GM12891 (cell line): Measurements from ENCODE around the gene PASK. TPM values are rescaled to one million over a fixed set of nuclear protein-coding genes. Genes with fewer than 3 reads are reported as not detected.
"Not testable (repeated sequence)": the region's sequence is repeated elsewhere in the genome, so short reads cannot be mapped to it uniquely, and the experiment has no call there.

Experiments used
- DNase-seq: peaks from one replicate; pipeline ENCODE4 v3.0.0; 2011; ENCODE audit warnings: low spot score; ENCODE audit not compliant: insufficient read length
- FAIRE-seq: peaks from 2 replicates; lab custom pipeline; 2011; peaks lifted over from hg19 to GRCh38; lab: Jason Lieb, UNC
- PAX5 ChIP-seq: IDR thresholded peaks from 2 replicates; pipeline ENCODE4 v1.6.1; 2011; ENCODE audit warnings: low read length, moderate library complexity, mild to moderate bottlenecking; ENCODE audit not compliant: insufficient read depth, severe bottlenecking
- POLR2A ChIP-seq: IDR thresholded peaks from 2 replicates; pipeline ENCODE4 v1.6.1; 2011; ENCODE audit warnings: low read depth, low read length, control low read depth
- POLR2AphosphoS5 ChIP-seq: IDR thresholded peaks from 2 replicates; pipeline ENCODE4 v1.6.1; 2011; ENCODE audit warnings: low read depth, low read length, control low read depth
- POU2F2 ChIP-seq: IDR thresholded peaks from 2 replicates; pipeline ENCODE4 v1.6.1; 2011; ENCODE audit warnings: low read depth, mild to moderate bottlenecking, control low read depth, low read length, moderate library complexity
- SPI1 ChIP-seq: IDR thresholded peaks from 2 replicates; pipeline ENCODE4 v1.6.1; 2011; ENCODE audit warnings: low read depth, low read length, control low read depth
- TAF1 ChIP-seq: IDR thresholded peaks from 2 replicates; pipeline ENCODE4 v1.6.1; 2011; ENCODE audit warnings: low read depth, low read length, control low read depth
- polyA plus RNA-seq: library from polyadenylated mRNA; unstranded; fragments of >200 nt; gene quantifications from one replicate; pipeline ENCODE4 v1.2.1, GENCODE V29; 2012; ENCODE audit warnings: low read depth, missing spikeins, inconsistent platforms; ENCODE audit not compliant: missing spikeins

PASK gene
- 31.3 TPM for polyA plus RNA-seq

DNA sequence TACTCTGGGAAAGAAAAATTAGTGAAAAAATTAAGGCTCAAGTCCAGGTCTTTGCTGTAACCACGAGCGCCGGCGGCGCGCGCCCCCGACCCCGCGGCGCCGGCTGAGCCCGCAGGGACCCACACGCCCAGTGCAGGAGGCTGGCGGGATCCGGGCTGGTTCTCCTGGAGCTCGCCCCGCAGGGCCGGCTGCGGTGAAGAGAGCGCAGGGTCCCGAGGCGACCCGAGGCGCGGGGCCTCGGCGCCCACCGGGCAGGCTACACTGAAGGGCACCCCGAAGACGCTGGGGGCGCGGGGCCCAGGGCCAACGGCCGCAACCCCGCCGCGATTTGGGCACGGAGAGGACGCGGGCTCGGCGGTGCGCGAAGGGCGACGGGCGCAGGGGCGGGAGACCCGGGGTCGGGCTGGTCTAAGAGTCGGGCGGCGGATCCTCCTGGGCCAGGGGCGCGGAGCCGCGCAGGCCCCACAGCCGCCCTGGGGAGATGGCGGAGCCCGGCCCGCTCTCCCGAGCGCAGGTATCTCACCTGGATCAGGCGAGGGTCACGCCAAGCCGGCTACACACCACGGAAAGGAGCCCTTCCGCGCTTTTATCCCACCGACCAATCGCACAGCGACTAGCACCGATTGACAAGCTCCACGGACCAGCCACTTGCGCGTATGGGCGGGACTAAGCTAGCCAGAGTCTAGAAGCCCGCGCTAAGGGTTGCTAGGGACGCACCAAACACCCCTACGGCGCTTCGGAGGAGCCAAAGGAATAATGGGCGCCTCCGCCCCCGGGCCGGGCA lies at the start of gene PASK:
PASK (minus strand) TSS at position 582 of the 784 bp plus-strand sequence. CDS start 6,440 bp downstream, outside the sequence.
- FAIRE-seq (peak; percentile 96), DNase-seq (peak; percentile 89)
- TF ChIP-seq SPI1, result no peak
- TF ChIP-seq POU2F2, result no peak
- TF ChIP-seq POLR2AphosphoS5, result no peak
- TF ChIP-seq POLR2A, result no peak
- TF ChIP-seq PAX5, result no peak
- TF ChIP-seq TAF1, result no peak

DNA sequence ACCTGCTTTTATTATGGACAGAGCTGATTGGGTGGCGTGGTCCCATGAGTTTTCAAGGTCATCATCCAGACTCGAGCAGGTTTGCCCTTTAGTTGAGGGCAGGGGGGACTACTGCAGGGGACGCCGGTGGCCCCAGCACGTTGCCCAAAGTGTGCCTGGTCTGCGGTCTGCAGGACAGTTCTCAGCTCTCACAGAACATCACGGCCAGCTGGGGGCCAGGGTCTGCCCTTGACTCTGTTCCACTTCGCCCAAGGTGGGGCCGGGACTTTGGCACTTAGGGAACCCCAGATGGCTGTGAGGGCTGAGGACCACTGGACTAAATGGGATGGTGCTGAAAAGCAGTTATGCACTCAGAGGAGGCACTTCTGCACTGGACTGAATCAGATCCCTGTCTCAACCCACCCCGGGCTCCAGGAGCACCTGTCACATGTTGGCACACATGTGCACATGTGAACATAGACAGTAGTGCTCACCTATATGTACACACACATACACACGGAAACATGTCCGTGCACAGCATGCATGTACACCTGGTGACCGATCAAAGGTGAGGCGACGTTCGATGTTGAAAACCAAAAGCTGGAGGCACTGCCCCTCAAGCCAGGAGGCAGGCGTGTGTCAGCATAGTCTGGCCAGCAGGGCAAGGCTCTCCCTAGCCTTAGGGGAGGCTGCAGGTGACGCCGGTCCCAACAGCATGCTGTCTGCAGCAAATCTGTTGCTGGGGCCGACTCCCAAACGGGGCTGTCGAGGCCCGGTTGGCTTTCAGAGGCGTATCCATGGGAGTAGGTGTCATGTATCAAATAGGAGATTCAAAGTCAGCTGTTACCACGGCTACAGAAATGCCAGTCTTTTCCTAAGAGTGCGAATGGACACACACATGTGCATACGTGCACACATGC lies 49.4 kb upstream of the PASK start:
- FAIRE-seq, result no peak

DNA sequence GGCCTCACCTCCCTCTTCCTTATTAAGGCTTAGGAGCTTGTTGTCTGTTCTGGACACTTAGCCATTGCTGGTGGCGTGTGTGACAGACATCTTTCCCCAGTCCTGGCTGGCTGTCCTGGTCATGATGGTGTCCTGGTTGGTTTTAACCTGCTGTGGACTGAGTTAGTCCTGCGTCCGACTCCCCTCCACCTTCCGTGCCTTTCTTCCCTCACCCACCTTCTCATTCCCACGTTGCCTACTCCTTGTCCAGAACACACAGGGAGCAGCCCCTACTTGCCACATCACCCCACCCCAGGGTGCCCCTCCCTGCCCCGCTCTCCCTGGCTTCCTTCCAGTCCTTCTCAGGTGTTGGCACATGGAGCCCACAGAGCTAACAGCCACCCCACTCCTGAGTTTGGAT lies 48.7 kb upstream of the PASK start:
- no peak for FAIRE-seq
- TF ChIP-seq SPI1 (no peak), POLR2AphosphoS5 (no peak), POLR2A (no peak)
- no peak for DNase-seq

More for the DNA sequence above, 49.4 kb upstream of the PASK start:
- no peak for DNase-seq
- TF ChIP-seq TAF1 (no peak), SPI1 (no peak), POLR2A (no peak), POU2F2 (no peak), POLR2AphosphoS5 (no peak), PAX5 (no peak)

DNA sequence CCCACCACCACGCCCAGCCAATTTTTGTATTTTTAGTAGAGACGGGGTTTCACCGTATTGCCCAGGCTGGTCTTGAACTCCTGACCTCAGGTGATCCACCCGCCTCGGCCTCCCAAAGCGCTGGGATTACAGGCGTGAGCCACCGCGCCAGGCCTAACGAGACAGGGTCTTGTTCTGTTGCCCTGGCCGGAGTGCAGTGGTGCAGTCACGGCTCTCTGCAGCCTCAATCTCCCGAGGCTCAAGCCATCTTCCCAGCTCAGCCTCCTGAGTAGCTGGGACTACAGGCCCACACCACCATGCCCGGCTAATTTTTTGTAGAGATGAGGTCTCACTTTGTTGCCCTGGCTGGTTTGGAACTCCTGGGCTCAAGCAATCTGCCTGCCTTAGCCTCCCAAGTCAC lies 48.0 kb upstream of the PASK start:
- FAIRE-seq, result not testable (repeated sequence)

DNA sequence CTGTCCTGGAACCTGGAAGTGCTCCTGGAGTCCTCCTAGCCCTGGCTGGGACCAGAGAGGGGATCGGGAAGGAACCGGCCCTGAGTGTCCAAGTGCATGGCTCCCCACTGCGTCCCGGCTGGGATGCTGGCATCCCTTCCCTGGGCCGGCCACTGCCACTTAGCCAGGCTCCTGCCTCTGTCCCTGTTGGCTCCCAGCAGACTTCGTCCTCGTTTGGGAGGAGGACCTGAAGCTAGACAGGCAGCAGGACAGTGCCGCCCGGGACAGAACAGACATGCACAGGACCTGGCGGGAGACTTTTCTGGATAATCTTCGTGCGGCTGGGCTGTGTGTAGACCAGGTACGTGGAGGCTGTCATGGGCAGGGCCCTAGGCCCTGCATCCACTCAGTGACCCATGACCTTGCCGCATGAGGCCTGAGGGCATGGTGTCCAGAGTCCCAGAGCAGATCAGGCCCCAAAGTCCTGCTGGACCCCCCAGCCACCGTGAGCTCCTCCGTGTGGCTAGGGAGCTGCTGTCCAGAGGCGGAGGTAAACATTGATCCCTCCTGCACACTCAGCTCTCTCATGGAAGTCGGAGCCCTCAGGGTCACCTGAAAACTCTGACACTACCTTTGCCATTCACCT lies 46.3 kb upstream of the PASK start:
- TF ChIP-seq SPI1 (no peak), POLR2AphosphoS5 (no peak), POU2F2 (no peak), POLR2A (no peak), TAF1 (no peak), PAX5 (no peak)
- FAIRE-seq, result no peak
- DNase-seq, result no peak

More for the DNA sequence above, 48.0 kb upstream of the PASK start:
- not testable (repeated sequence) for DNase-seq

DNA sequence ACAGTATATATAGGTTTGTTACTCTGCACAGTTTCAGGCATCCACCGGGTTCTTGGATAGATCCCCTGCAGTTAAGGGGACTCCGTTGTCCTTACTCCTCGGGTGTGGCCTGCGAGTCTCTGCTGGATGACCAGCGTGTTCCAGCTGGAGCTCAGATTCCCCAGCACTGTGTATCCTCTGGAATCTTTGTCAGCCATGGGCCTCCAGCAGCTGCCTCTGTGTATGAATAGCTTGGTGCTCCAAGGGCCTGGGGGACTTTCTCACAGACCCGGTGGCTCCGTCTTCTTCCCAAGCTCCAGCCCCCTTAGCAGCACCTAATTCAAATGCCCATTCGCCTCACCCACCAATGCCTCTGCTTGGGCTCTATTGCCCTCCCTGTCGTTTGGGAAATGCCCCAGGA lies 45.5 kb upstream of the PASK start:
- DNase-seq (no peak), FAIRE-seq (no peak)

DNA sequence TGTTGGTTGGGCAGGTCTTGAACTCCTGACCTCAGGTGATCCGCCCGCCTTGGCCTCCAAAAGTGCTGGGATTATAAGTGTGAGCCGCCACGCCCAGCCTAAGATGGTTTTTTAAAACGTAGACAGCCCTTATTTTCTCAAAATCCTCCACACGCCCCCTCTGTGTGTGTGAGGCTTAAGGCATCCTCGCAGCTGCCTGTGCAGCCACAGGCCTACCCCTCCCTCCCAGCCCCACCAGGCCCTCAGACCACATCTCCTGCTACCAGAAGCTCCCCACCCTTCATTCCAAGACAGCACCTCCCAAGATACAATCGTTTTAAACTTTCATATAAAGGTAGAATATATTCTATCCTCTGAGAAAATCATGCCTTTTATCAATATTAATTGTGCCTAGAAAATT lies 44.0 kb upstream of the PASK start:
- TF ChIP-seq TAF1 (no peak), POU2F2 (no peak), POLR2A (no peak), POLR2AphosphoS5 (no peak), SPI1 (no peak), PAX5 (no peak)
- FAIRE-seq, result no peak

More for the DNA sequence above, 45.5 kb upstream of the PASK start:
- TF ChIP-seq SPI1, result no peak
- no peak for TF ChIP-seq POLR2AphosphoS5
- no peak for TF ChIP-seq TAF1
- TF ChIP-seq PAX5, result no peak
- no peak for TF ChIP-seq POU2F2
- TF ChIP-seq POLR2A, result no peak

DNA sequence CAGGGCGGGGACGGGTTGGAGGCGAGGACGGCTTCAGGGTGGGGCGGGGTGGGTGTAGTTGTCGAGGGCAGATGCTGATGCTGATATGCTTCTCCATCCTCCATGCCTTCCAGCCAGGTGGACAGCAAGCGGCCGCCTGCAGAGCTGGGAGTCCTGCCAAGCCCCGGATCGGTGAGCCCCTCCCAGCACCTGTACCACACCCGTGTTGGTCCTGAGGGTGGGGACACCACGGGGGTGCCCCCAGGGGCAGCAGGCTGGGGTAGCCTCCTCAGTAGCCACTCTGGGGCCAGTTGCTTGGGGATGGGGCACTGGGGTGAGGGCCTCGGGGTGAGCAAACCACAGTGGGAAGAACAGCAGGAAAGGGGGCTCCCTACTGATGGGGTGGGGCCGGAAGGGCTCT lies 41.8 kb upstream of the PASK start:
- no peak for FAIRE-seq
- DNase-seq, result no peak
- TF ChIP-seq POLR2AphosphoS5, result no peak
- TF ChIP-seq PAX5, result no peak
- TF ChIP-seq TAF1, result no peak
- no peak for TF ChIP-seq SPI1
- no peak for TF ChIP-seq POU2F2
- no peak for TF ChIP-seq POLR2A

More for the DNA sequence above, 44.0 kb upstream of the PASK start:
- no peak for DNase-seq

DNA sequence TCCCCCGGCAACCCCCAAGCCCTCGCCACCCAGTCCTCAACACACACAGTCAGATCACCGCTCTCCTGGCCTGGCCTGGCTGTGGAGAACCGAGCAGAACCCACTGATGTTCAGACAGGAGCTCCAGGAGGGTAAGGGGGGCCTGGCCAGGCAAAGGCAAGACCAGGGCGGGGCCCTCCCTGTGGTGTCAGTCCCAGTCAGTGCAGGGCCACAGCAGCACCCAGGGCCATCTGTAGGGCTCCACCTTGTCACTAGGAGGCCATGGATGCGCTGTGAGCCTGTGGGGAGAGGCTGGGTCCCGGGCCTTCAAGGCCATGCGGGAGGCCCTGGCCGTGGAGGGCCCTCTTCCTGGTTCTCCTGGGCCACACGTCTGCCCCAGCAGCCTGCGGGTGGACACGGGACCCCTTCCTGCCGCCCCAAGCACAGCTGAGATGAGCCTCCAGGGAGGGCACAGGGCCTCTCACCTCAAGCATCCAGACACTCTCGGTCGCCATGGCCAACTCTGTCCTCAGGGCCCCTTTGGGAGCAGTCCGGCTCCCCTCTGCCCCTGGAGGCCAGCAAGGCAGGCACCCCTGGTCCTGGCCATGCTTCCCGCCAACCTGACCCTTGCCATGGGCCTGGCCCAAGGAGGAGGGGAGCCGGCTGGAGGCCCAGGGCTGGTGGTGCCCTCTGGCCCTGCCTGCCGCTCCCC lies 41.2 kb upstream of the PASK start:
- no peak for DNase-seq
- TF ChIP-seq POLR2A (no peak), PAX5 (no peak), TAF1 (no peak), POLR2AphosphoS5 (no peak), POU2F2 (no peak), SPI1 (no peak)
- no peak for FAIRE-seq
